ENCODE data around the gene CHAC2. TPM values are rescaled to one million over a fixed set of nuclear protein-coding genes. Genes with fewer than 3 reads are reported as not detected.

The CHAC2 gene
- total RNA-seq, 2 experiments from 2014 or later, result 5.5 to 7.3 TPM

- H3K27ac Mint-ChIP-seq, result peak overlapping the region; percentile 94
- DNase-seq (peak; percentile 55), ATAC-seq (ENCODE audit: low read depth) (peak; percentile 10)
- no peaks in the 10 kb centered on the region for H3K27me3 Mint-ChIP-seq
- H3K4me3 Mint-ChIP-seq, result peak overlapping the region; percentile 99
- H3K36me3 Mint-ChIP-seq, result peaks cover 9% of the 10 kb centered on the region
- peaks cover 24% of the 10 kb centered on the region for H3K4me1 Mint-ChIP-seq
- no peaks in the 10 kb centered on the region for H3K9me3 Mint-ChIP-seq
- POLR2A ChIA-PET, result interaction anchor here (3.4 kb wide), 1 partner anchor 18 kb away, joined by 46 read pairs; the partner anchor contains the start of gene CHAC2
Observed at GRCh38 chr2:53786352-53786704, 18.7 kb downstream of the CHAC2 start.

GRCh38 chr2:53786705-53787613, 19.4 kb downstream of the CHAC2 start, which contains the start of the genes ASB3 and ERLEC1:
Gene ASB3 (minus strand): TSS chr2:53786953. CDS start chr2:53765572, 21,381 bp downstream.
Gene ERLEC1 (plus strand): TSS chr2:53787044. CDS start chr2:53787211, 167 bp downstream.
- peak within 1 kb of the TSS; percentile 94 for H3K27ac Mint-ChIP-seq
- peak within 1 kb of the TSS; percentile 99 for H3K4me3 Mint-ChIP-seq
- peaks cover 24% of the 10 kb centered on the region for H3K4me1 Mint-ChIP-seq
- POLR2A ChIA-PET, result interaction anchor here (3.4 kb wide), 1 partner anchor 19 kb away, joined by 46 read pairs; the partner anchor contains the start of gene CHAC2
- H3K27me3 Mint-ChIP-seq, result no peaks in the 10 kb centered on the region
- peak; percentile 90 for DNase-seq
- no peaks in the 10 kb centered on the region for H3K9me3 Mint-ChIP-seq
- H3K36me3 Mint-ChIP-seq, result peaks cover 7% of the 10 kb centered on the region
- peak; percentile 94 for ATAC-seq (ENCODE audit: low read depth)

- DNase-seq (no peak), ATAC-seq (ENCODE audit: low read depth) (no peak)
- Mint-ChIP-seq H3K36me3 (peaks cover 4% of the 10 kb centered on the region), H3K27ac (peak overlapping the region; percentile 94), H3K4me3 (peak overlapping the region; percentile 99), H3K4me1 (peaks cover 21% of the 10 kb centered on the region), H3K9me3 (no peaks in the 10 kb centered on the region), H3K27me3 (no peaks in the 10 kb centered on the region)
- POLR2A ChIA-PET, result interaction anchor here (3.4 kb wide), 1 partner anchor 19 kb away, joined by 46 read pairs; the partner anchor contains the start of gene CHAC2
Observed at GRCh38 chr2:53787614-53788289, 20.1 kb downstream of the CHAC2 start.

- H3K4me3 Mint-ChIP-seq, result no peak overlapping the region
- H3K27me3 Mint-ChIP-seq, result no peaks in the 10 kb centered on the region
- no peak for DNase-seq
- no peak overlapping the region for H3K27ac Mint-ChIP-seq
- POLR2A ChIA-PET, result no interaction called here
- no peaks in the 10 kb centered on the region for H3K9me3 Mint-ChIP-seq
- peaks cover 4% of the 10 kb centered on the region for H3K36me3 Mint-ChIP-seq
- no peak for ATAC-seq (ENCODE audit: low read depth)
- H3K4me1 Mint-ChIP-seq, result peaks cover 6% of the 10 kb centered on the region
Observed at GRCh38 chr2:53793261-53793660, 25.7 kb downstream of the CHAC2 start.

- no peaks in the 10 kb centered on the region for H3K27me3 Mint-ChIP-seq
- no peak for ATAC-seq (ENCODE audit: low read depth)
- no peak overlapping the region for H3K27ac Mint-ChIP-seq
- peaks cover 5% of the 10 kb centered on the region for H3K36me3 Mint-ChIP-seq
- no peak for DNase-seq
- POLR2A ChIA-PET, result no interaction called here
- no peak overlapping the region for H3K4me3 Mint-ChIP-seq
- peaks cover 5% of the 10 kb centered on the region for H3K4me1 Mint-ChIP-seq
- no peaks in the 10 kb centered on the region for H3K9me3 Mint-ChIP-seq
Observed at GRCh38 chr2:53793821-53794220, 26.2 kb downstream of the CHAC2 start.

- POLR2A ChIA-PET, result no interaction called here
- Mint-ChIP-seq H3K27ac (no peak overlapping the region), H3K27me3 (no peaks in the 10 kb centered on the region), H3K36me3 (peaks cover 14% of the 10 kb centered on the region), H3K9me3 (no peaks in the 10 kb centered on the region), H3K4me1 (peaks cover 10% of the 10 kb centered on the region), H3K4me3 (no peak overlapping the region)
- no peak for DNase-seq
- ATAC-seq (ENCODE audit: low read depth), result no peak
Observed at GRCh38 chr2:53801547-53801946, 33.9 kb downstream of the CHAC2 start.

- Mint-ChIP-seq H3K4me1 (peaks cover 10% of the 10 kb centered on the region), H3K36me3 (peaks cover 15% of the 10 kb centered on the region), H3K27ac (no peak overlapping the region), H3K4me3 (no peak overlapping the region), H3K27me3 (no peaks in the 10 kb centered on the region), H3K9me3 (no peaks in the 10 kb centered on the region)
- DNase-seq, result no peak
- ATAC-seq (ENCODE audit: low read depth), result no peak
- POLR2A ChIA-PET, result no interaction called here
Observed at GRCh38 chr2:53802617-53803151, 35.1 kb downstream of the CHAC2 start.

- H3K27ac Mint-ChIP-seq, result no peak overlapping the region
- H3K4me3 Mint-ChIP-seq, result no peak overlapping the region
- no peaks in the 10 kb centered on the region for H3K27me3 Mint-ChIP-seq
- no peaks in the 10 kb centered on the region for H3K4me1 Mint-ChIP-seq
- H3K9me3 Mint-ChIP-seq, result no peaks in the 10 kb centered on the region
- peaks cover 22% of the 10 kb centered on the region for H3K36me3 Mint-ChIP-seq
- POLR2A ChIA-PET, result no interaction called here
- DNase-seq, result no peak
- ATAC-seq (ENCODE audit: low read depth), result no peak
Observed at GRCh38 chr2:53811601-53812000, 44.0 kb downstream of the CHAC2 start.

GRCh38 chr2:53813151-53813550, 45.5 kb downstream of the CHAC2 start:
- Mint-ChIP-seq H3K4me1 (no peaks in the 10 kb centered on the region), H3K27me3 (no peaks in the 10 kb centered on the region), H3K36me3 (peaks cover 25% of the 10 kb centered on the region), H3K9me3 (no peaks in the 10 kb centered on the region), H3K27ac (no peak overlapping the region), H3K4me3 (no peak overlapping the region)
- DNase-seq (no peak), ATAC-seq (ENCODE audit: low read depth) (no peak)
- POLR2A ChIA-PET, result no interaction called here

GRCh38 chr2:53818854-53819435, 51.3 kb downstream of the CHAC2 start:
- no peak overlapping the region for H3K4me3 Mint-ChIP-seq
- no peak for ATAC-seq (ENCODE audit: low read depth)
- POLR2A ChIA-PET, result no interaction called here
- H3K27ac Mint-ChIP-seq, result no peak overlapping the region
- no peaks in the 10 kb centered on the region for H3K4me1 Mint-ChIP-seq
- no peaks in the 10 kb centered on the region for H3K9me3 Mint-ChIP-seq
- no peaks in the 10 kb centered on the region for H3K27me3 Mint-ChIP-seq
- peaks cover 13% of the 10 kb centered on the region for H3K36me3 Mint-ChIP-seq
- no peak for DNase-seq

GRCh38 chr2:53819634-53820033, 52.0 kb downstream of the CHAC2 start:
- peaks cover 13% of the 10 kb centered on the region for H3K36me3 Mint-ChIP-seq
- no peaks in the 10 kb centered on the region for H3K27me3 Mint-ChIP-seq
- no peak overlapping the region for H3K27ac Mint-ChIP-seq
- no peaks in the 10 kb centered on the region for H3K4me1 Mint-ChIP-seq
- H3K4me3 Mint-ChIP-seq, result no peak overlapping the region
- no peak for DNase-seq
- no peaks in the 10 kb centered on the region for H3K9me3 Mint-ChIP-seq
- ATAC-seq (ENCODE audit: low read depth), result no peak
- POLR2A ChIA-PET, result no interaction called here

- no peak for ATAC-seq (ENCODE audit: low read depth)
- peaks cover 13% of the 10 kb centered on the region for H3K36me3 Mint-ChIP-seq
- H3K27ac Mint-ChIP-seq, result no peak overlapping the region
- H3K4me3 Mint-ChIP-seq, result no peak overlapping the region
- no peak for DNase-seq
- no peaks in the 10 kb centered on the region for H3K4me1 Mint-ChIP-seq
- no peaks in the 10 kb centered on the region for H3K9me3 Mint-ChIP-seq
- POLR2A ChIA-PET, result no interaction called here
- H3K27me3 Mint-ChIP-seq, result no peaks in the 10 kb centered on the region
Observed at GRCh38 chr2:53820048-53820447, 52.4 kb downstream of the CHAC2 start.

GRCh38 chr2:53820711-53821110, 53.1 kb downstream of the CHAC2 start:
- Mint-ChIP-seq H3K4me3 (no peak overlapping the region), H3K27me3 (no peaks in the 10 kb centered on the region), H3K27ac (no peak overlapping the region), H3K36me3 (peaks cover 6% of the 10 kb centered on the region), H3K4me1 (no peaks in the 10 kb centered on the region), H3K9me3 (no peaks in the 10 kb centered on the region)
- POLR2A ChIA-PET, result no interaction called here
- DNase-seq (no peak), ATAC-seq (ENCODE audit: low read depth) (no peak)

Measured in activated naive CD8-positive, alpha-beta T cell treated with anti-CD3 and anti-CD28 coated beads, Interleukin-2, amount 10 ng/mL, durations not matched to agents 7 days and 5 days (primary cell).